Kidney epithelial cell (primary cell): ENCODE measurements around the gene ZFAND2A. TPM values are rescaled to one million over a fixed set of nuclear protein-coding genes. Genes with fewer than 3 reads are reported as not detected.
"Not testable (repeated sequence)": the region's sequence is repeated elsewhere in the genome, so short reads cannot be mapped to it uniquely, and the experiment has no call there.

Experiments used
- DNase-seq: peaks from one replicate; pipeline ENCODE4 v3.0.0-alpha.2; 2010; ENCODE audit warnings: low read depth
- H3K27me3 ChIP-seq: 2 replicates; pipeline ENCODE4 v1.6.0; 2011; ENCODE audit warnings: low read length; ENCODE audit not compliant: control insufficient read depth, insufficient read depth
- H3K36me3 ChIP-seq: 2 replicates; pipeline ENCODE4 v1.5.1; 2011; ENCODE audit warnings: low read length; ENCODE audit not compliant: control insufficient read depth, insufficient read depth
- H3K4me3 ChIP-seq: 2 replicates; pipeline ENCODE4 v1.5.1; 2011; ENCODE audit warnings: low read depth, mild to moderate bottlenecking, control low read depth, low read length
- total RNA-seq: library from RNA; depleted of rRNA; stranded (reverse); fragments of >200 nt; gene quantifications from 2 replicates; pipeline ENCODE4 v1.2.3, GENCODE V29; 2015
- TF ChIP-seq, protein P1 (sequence below): IDR thresholded peaks from 2 replicates; pipeline ENCODE4 v1.5.1; 2011; ENCODE audit warnings: mild to moderate bottlenecking, moderate library complexity, low read length, control low read depth, inconsistent platforms; ENCODE audit not compliant: insufficient read depth, poor library complexity, severe bottlenecking

The ZFAND2A gene
- total RNA-seq, 1 donor from 2014 or later, result 28.0 TPM

GRCh38 chr7:1172666-1173523 is 12.9 kb upstream of the ZFAND2A start:
- no peak overlapping the region for H3K4me3 ChIP-seq
- DNase-seq, result no peak
- no peaks in the 10 kb centered on the region for H3K36me3 ChIP-seq
- TF ChIP-seq, protein P1, sequence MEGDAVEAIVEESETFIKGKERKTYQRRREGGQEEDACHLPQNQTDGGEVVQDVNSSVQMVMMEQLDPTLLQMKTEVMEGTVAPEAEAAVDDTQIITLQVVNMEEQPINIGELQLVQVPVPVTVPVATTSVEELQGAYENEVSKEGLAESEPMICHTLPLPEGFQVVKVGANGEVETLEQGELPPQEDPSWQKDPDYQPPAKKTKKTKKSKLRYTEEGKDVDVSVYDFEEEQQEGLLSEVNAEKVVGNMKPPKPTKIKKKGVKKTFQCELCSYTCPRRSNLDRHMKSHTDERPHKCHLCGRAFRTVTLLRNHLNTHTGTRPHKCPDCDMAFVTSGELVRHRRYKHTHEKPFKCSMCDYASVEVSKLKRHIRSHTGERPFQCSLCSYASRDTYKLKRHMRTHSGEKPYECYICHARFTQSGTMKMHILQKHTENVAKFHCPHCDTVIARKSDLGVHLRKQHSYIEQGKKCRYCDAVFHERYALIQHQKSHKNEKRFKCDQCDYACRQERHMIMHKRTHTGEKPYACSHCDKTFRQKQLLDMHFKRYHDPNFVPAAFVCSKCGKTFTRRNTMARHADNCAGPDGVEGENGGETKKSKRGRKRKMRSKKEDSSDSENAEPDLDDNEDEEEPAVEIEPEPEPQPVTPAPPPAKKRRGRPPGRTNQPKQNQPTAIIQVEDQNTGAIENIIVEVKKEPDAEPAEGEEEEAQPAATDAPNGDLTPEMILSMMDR, result no peak
- H3K27me3 ChIP-seq, result no peaks in the 10 kb centered on the region

GRCh38 chr7:1171516-1171915 is 11.5 kb upstream of the ZFAND2A start:
- H3K4me3 ChIP-seq, H3K27me3 ChIP-seq, H3K36me3 ChIP-seq, DNase-seq: not testable (repeated sequence)

- H3K4me3 ChIP-seq, result no peak overlapping the region
- H3K36me3 ChIP-seq, result no peaks in the 10 kb centered on the region
- DNase-seq, result no peak
- H3K27me3 ChIP-seq, result no peaks in the 10 kb centered on the region
- TF ChIP-seq, protein P1, result no peak
These were observed 10.9 kb upstream of the ZFAND2A start for GRCh38 chr7:1170741-1171501.

GRCh38 chr7:1169409-1170368 is 9.7 kb upstream of the ZFAND2A start:
- no peaks in the 10 kb centered on the region for H3K36me3 ChIP-seq
- TF ChIP-seq, protein P1, result peak; percentile 90
- H3K27me3 ChIP-seq, result no peaks in the 10 kb centered on the region
- DNase-seq, result no peak
- H3K4me3 ChIP-seq, result peak overlapping the region; percentile 49

GRCh38 chr7:1168422-1168821 is 8.4 kb upstream of the ZFAND2A start:
- H3K27me3 ChIP-seq, result no peaks in the 10 kb centered on the region
- TF ChIP-seq, protein P1, result no peak
- no peaks in the 10 kb centered on the region for H3K36me3 ChIP-seq
- no peak overlapping the region for H3K4me3 ChIP-seq
- DNase-seq, result no peak
